Measurements from ENCODE around the gene KCNN2.

KCNN2 gene

GRCh38 chr5:114418176-114419066 is 56.6 kb downstream of the KCNN2 start:
- Histone ChIP-seq H3K79me1 (ENCODE audit: low read length) (no peaks in the 10 kb centered on the region), H3K4me3 (ENCODE audit: low read depth, low read length) (no peak overlapping the region), H3K9me3 (ENCODE audit: insufficient read depth, low read depth, low read length) (no peaks in the 10 kb centered on the region), H2BK5ac (ENCODE audit: low read depth, low read length, poor library complexity) (no peak overlapping the region), H4K91ac (ENCODE audit: low read depth, low read length) (no peak overlapping the region), H3K4me2 (ENCODE audit: low read length) (no peak overlapping the region), H3K9ac (ENCODE audit: low read length) (no peak overlapping the region), H4K8ac (ENCODE audit: low read depth, low read length) (no peak overlapping the region), H3K18ac (ENCODE audit: low read length) (no peak overlapping the region), H3K4ac (ENCODE audit: low read depth, low read length) (no peak overlapping the region), H4K12ac (ENCODE audit: low read depth, low read length) (no peak overlapping the region), H3K4me1 (ENCODE audit: control insufficient read depth in 1 of 2, insufficient read depth in 2 of 2, low read length in 2 of 2) (no peaks in the 10 kb centered on the region), H3K36me3 (ENCODE audit: control insufficient read depth in 1 of 2, insufficient read depth in 2 of 2, low read length in 2 of 2) (no peaks in the 10 kb centered on the region), H3K27me3 (ENCODE audit: insufficient read depth, low read length) (no peaks in the 10 kb centered on the region), H3K27ac (ENCODE audit: low read depth, low read length) (no peak overlapping the region), H3K79me2 (ENCODE audit: control insufficient read depth, insufficient read depth, low read length, poor library complexity) (no peaks in the 10 kb centered on the region), H3K14ac (ENCODE audit: low read length) (no peak overlapping the region), H2BK12ac (ENCODE audit: low read length) (no peak overlapping the region), H2BK120ac (ENCODE audit: insufficient read depth, low read length, poor library complexity) (no peak overlapping the region), H2AK5ac (ENCODE audit: low read length) (no peak overlapping the region), H2AFZ (ENCODE audit: insufficient read depth, low read length, poor library complexity) (no peak overlapping the region), H3K23ac (ENCODE audit: low read length) (no peak overlapping the region)
- no peak for DNase-seq
- WGBS (ENCODE audit: extremely low coverage, insufficient coverage, insufficient read length), result no CpG with 5 or more reads among the region's 8 CpGs

GRCh38 chr5:114419067-114419388 is 57.2 kb downstream of the KCNN2 start:
- H2AFZ ChIP-seq (ENCODE audit: insufficient read depth, low read length, poor library complexity), result no peak overlapping the region
- H3K14ac ChIP-seq (ENCODE audit: low read length), result no peak overlapping the region
- no peak overlapping the region for H2BK120ac ChIP-seq (ENCODE audit: insufficient read depth, low read length, poor library complexity)
- H2AK5ac ChIP-seq (ENCODE audit: low read length), result no peak overlapping the region
- H2BK5ac ChIP-seq (ENCODE audit: low read depth, low read length, poor library complexity), result no peak overlapping the region
- no peak overlapping the region for H3K27ac ChIP-seq (ENCODE audit: low read depth, low read length)
- no peak overlapping the region for H4K8ac ChIP-seq (ENCODE audit: low read depth, low read length)
- H2BK12ac ChIP-seq (ENCODE audit: low read length), result no peak overlapping the region
- no peak overlapping the region for H3K18ac ChIP-seq (ENCODE audit: low read length)
- DNase-seq, result no peak
- no peaks in the 10 kb centered on the region for H3K79me2 ChIP-seq (ENCODE audit: control insufficient read depth, insufficient read depth, low read length, poor library complexity)
- no CpG with 5 or more reads among the region's 1 CpG for WGBS (ENCODE audit: extremely low coverage, insufficient coverage, insufficient read length)
- no peak overlapping the region for H3K4me2 ChIP-seq (ENCODE audit: low read length)
- no peak overlapping the region for H3K23ac ChIP-seq (ENCODE audit: low read length)
- no peaks in the 10 kb centered on the region for H3K27me3 ChIP-seq (ENCODE audit: insufficient read depth, low read length)
- no peak overlapping the region for H4K91ac ChIP-seq (ENCODE audit: low read depth, low read length)
- H3K9ac ChIP-seq (ENCODE audit: low read length), result no peak overlapping the region
- no peaks in the 10 kb centered on the region for H3K36me3 ChIP-seq (ENCODE audit: control insufficient read depth in 1 of 2, insufficient read depth in 2 of 2, low read length in 2 of 2)
- no peak overlapping the region for H3K4ac ChIP-seq (ENCODE audit: low read depth, low read length)
- H3K79me1 ChIP-seq (ENCODE audit: low read length), result no peaks in the 10 kb centered on the region
- no peaks in the 10 kb centered on the region for H3K9me3 ChIP-seq (ENCODE audit: insufficient read depth, low read depth, low read length)
- H4K12ac ChIP-seq (ENCODE audit: low read depth, low read length), result no peak overlapping the region
- no peak overlapping the region for H3K4me3 ChIP-seq (ENCODE audit: low read depth, low read length)
- H3K4me1 ChIP-seq (ENCODE audit: control insufficient read depth in 1 of 2, insufficient read depth in 2 of 2, low read length in 2 of 2), result no peaks in the 10 kb centered on the region

GRCh38 chr5:114419959-114420358 is 58.1 kb downstream of the KCNN2 start:
- no peak overlapping the region for H2BK12ac ChIP-seq (ENCODE audit: low read length)
- H4K12ac ChIP-seq (ENCODE audit: low read depth, low read length), result no peak overlapping the region
- no peak overlapping the region for H2BK5ac ChIP-seq (ENCODE audit: low read depth, low read length, poor library complexity)
- no peak overlapping the region for H3K18ac ChIP-seq (ENCODE audit: low read length)
- no peak overlapping the region for H4K8ac ChIP-seq (ENCODE audit: low read depth, low read length)
- no peaks in the 10 kb centered on the region for H3K27me3 ChIP-seq (ENCODE audit: insufficient read depth, low read length)
- no peak overlapping the region for H3K27ac ChIP-seq (ENCODE audit: low read depth, low read length)
- no peak overlapping the region for H3K23ac ChIP-seq (ENCODE audit: low read length)
- H3K36me3 ChIP-seq (ENCODE audit: control insufficient read depth in 1 of 2, insufficient read depth in 2 of 2, low read length in 2 of 2), result no peaks in the 10 kb centered on the region
- H3K4me1 ChIP-seq (ENCODE audit: control insufficient read depth in 1 of 2, insufficient read depth in 2 of 2, low read length in 2 of 2), result no peaks in the 10 kb centered on the region
- H3K4me2 ChIP-seq (ENCODE audit: low read length), result no peak overlapping the region
- H3K14ac ChIP-seq (ENCODE audit: low read length), result no peak overlapping the region
- H3K79me2 ChIP-seq (ENCODE audit: control insufficient read depth, insufficient read depth, low read length, poor library complexity), result no peaks in the 10 kb centered on the region
- H4K91ac ChIP-seq (ENCODE audit: low read depth, low read length), result no peak overlapping the region
- no peak overlapping the region for H3K9ac ChIP-seq (ENCODE audit: low read length)
- no peak overlapping the region for H2BK120ac ChIP-seq (ENCODE audit: insufficient read depth, low read length, poor library complexity)
- no peak overlapping the region for H2AFZ ChIP-seq (ENCODE audit: insufficient read depth, low read length, poor library complexity)
- H2AK5ac ChIP-seq (ENCODE audit: low read length), result no peak overlapping the region
- H3K9me3 ChIP-seq (ENCODE audit: insufficient read depth, low read depth, low read length), result no peaks in the 10 kb centered on the region
- no peaks in the 10 kb centered on the region for H3K79me1 ChIP-seq (ENCODE audit: low read length)
- H3K4ac ChIP-seq (ENCODE audit: low read depth, low read length), result no peak overlapping the region
- DNase-seq, result peak in 1 of 2 donors; percentile 91
- no peak overlapping the region for H3K4me3 ChIP-seq (ENCODE audit: low read depth, low read length)

GRCh38 chr5:114427204-114427603 is 65.3 kb downstream of the KCNN2 start:
- H3K4me1 ChIP-seq (ENCODE audit: control insufficient read depth in 1 of 2, insufficient read depth in 2 of 2, low read length in 2 of 2), result no peaks in the 10 kb centered on the region
- H3K4me2 ChIP-seq (ENCODE audit: low read length), result no peak overlapping the region
- H3K4me3 ChIP-seq (ENCODE audit: low read depth, low read length), result no peak overlapping the region
- H3K18ac ChIP-seq (ENCODE audit: low read length), result no peak overlapping the region
- no peak overlapping the region for H3K9ac ChIP-seq (ENCODE audit: low read length)
- H3K23ac ChIP-seq (ENCODE audit: low read length), result no peak overlapping the region
- no peak overlapping the region for H4K12ac ChIP-seq (ENCODE audit: low read depth, low read length)
- no peaks in the 10 kb centered on the region for H3K79me2 ChIP-seq (ENCODE audit: control insufficient read depth, insufficient read depth, low read length, poor library complexity)
- no peak overlapping the region for H4K8ac ChIP-seq (ENCODE audit: low read depth, low read length)
- H3K9me3 ChIP-seq (ENCODE audit: insufficient read depth, low read depth, low read length), result no peaks in the 10 kb centered on the region
- WGBS (ENCODE audit: extremely low coverage, insufficient coverage, insufficient read length), result no CpG with 5 or more reads among the region's 1 CpG
- no peaks in the 10 kb centered on the region for H3K27me3 ChIP-seq (ENCODE audit: insufficient read depth, low read length)
- DNase-seq, result no peak
- no peak overlapping the region for H2BK12ac ChIP-seq (ENCODE audit: low read length)
- H3K79me1 ChIP-seq (ENCODE audit: low read length), result no peaks in the 10 kb centered on the region
- H2AK5ac ChIP-seq (ENCODE audit: low read length), result no peak overlapping the region
- no peak overlapping the region for H4K91ac ChIP-seq (ENCODE audit: low read depth, low read length)
- H2AFZ ChIP-seq (ENCODE audit: insufficient read depth, low read length, poor library complexity), result no peak overlapping the region
- H3K36me3 ChIP-seq (ENCODE audit: control insufficient read depth in 1 of 2, insufficient read depth in 2 of 2, low read length in 2 of 2), result no peaks in the 10 kb centered on the region
- H2BK5ac ChIP-seq (ENCODE audit: low read depth, low read length, poor library complexity), result no peak overlapping the region
- no peak overlapping the region for H3K27ac ChIP-seq (ENCODE audit: low read depth, low read length)
- H2BK120ac ChIP-seq (ENCODE audit: insufficient read depth, low read length, poor library complexity), result no peak overlapping the region
- no peak overlapping the region for H3K4ac ChIP-seq (ENCODE audit: low read depth, low read length)
- no peak overlapping the region for H3K14ac ChIP-seq (ENCODE audit: low read length)
